IgD-negative memory B cell (primary cell): ENCODE measurements around the gene GOSR2. TPM values are rescaled to one million over a fixed set of nuclear protein-coding genes. Genes with fewer than 3 reads are reported as not detected.

ENCODE experiments used
- H3K27ac Mint-ChIP-seq, 3 donors: one replicate each; pipeline ENCODE4 v1.8.0; 2020 to 2022; ENCODE audit warnings: mild to moderate bottlenecking in 3 of 3, mixed read lengths in 3 of 3, moderate library complexity in 1 of 3
- H3K27me3 Mint-ChIP-seq: one replicate; pipeline ENCODE4 v1.8.0; 2021; ENCODE audit warnings: mixed read lengths
- H3K36me3 Mint-ChIP-seq: one replicate; pipeline ENCODE4 v1.8.0; 2020; ENCODE audit warnings: mild to moderate bottlenecking, mixed read lengths
- H3K4me1 Mint-ChIP-seq, 3 donors: one replicate each; pipeline ENCODE4 v1.8.0; 2020 to 2022; ENCODE audit warnings: mixed read lengths in 3 of 3, mild to moderate bottlenecking in 1 of 3
- H3K4me3 Mint-ChIP-seq, 4 donors: one replicate each; pipeline ENCODE4 v1.8.0; 2020 to 2022; ENCODE audit warnings: mild to moderate bottlenecking in 4 of 4, mixed read lengths in 4 of 4, moderate library complexity in 3 of 4
- H3K9me3 Mint-ChIP-seq, 3 donors: one replicate each; pipeline ENCODE4 v1.8.0; 2020 to 2021; ENCODE audit warnings: mixed read lengths in 3 of 3, mild to moderate bottlenecking in 1 of 3
- polyA plus RNA-seq: library from polyadenylated mRNA; unstranded; fragments of 300-500 nt; fragmentation: Illumina TruSeq; gene quantifications from one replicate; pipeline ENCODE4 v1.2.3, GENCODE V29; 2021

Gene GOSR2
- polyA plus RNA-seq, 1 donor from 2014 or later = 49.2 TPM

- H3K4me3 Mint-ChIP-seq = no peak overlapping the region
- H3K9me3 Mint-ChIP-seq = no peaks in the 10 kb centered on the region
- H3K36me3 Mint-ChIP-seq = no peaks in the 10 kb centered on the region
- H3K27ac Mint-ChIP-seq = no peak overlapping the region
- H3K27me3 Mint-ChIP-seq = peaks cover 20% of the 10 kb centered on the region
- H3K4me1 Mint-ChIP-seq = no peaks in the 10 kb centered on the region
Observed at GRCh38 chr17:46886310-46886663, 36.7 kb upstream of the GOSR2 start.

- Mint-ChIP-seq H3K4me3 (no peak overlapping the region), H3K27me3 (peaks cover 25% of the 10 kb centered on the region), H3K27ac (peak overlapping the region in 1 of 3 donors; percentile 19), H3K9me3 (peaks cover 0 to 2% (median 0%) of the 10 kb centered on the region in 3 donors), H3K36me3 (no peaks in the 10 kb centered on the region), H3K4me1 (no peaks in the 10 kb centered on the region)
Observed at GRCh38 chr17:46887717-46888116, 35.2 kb upstream of the GOSR2 start.

- Mint-ChIP-seq H3K9me3 (peaks cover 0 to 2% (median 0%) of the 10 kb centered on the region in 3 donors), H3K27ac (no peak overlapping the region), H3K36me3 (no peaks in the 10 kb centered on the region), H3K4me1 (no peaks in the 10 kb centered on the region), H3K27me3 (peaks cover 31% of the 10 kb centered on the region), H3K4me3 (no peak overlapping the region)
Observed at GRCh38 chr17:46888727-46889126, 34.2 kb upstream of the GOSR2 start.

GRCh38 chr17:46889519-46889918 is 33.4 kb upstream of the GOSR2 start:
- H3K36me3 Mint-ChIP-seq = no peaks in the 10 kb centered on the region
- H3K9me3 Mint-ChIP-seq = peaks cover 0 to 2% (median 0%) of the 10 kb centered on the region in 3 donors
- H3K27ac Mint-ChIP-seq = no peak overlapping the region
- no peak overlapping the region for H3K4me3 Mint-ChIP-seq
- no peaks in the 10 kb centered on the region for H3K4me1 Mint-ChIP-seq
- H3K27me3 Mint-ChIP-seq = peaks cover 32% of the 10 kb centered on the region

GRCh38 chr17:46889992-46890564 is 32.9 kb upstream of the GOSR2 start:
- H3K27ac Mint-ChIP-seq = peak overlapping the region in 1 of 3 donors; percentile 77
- peaks cover 31% of the 10 kb centered on the region for H3K27me3 Mint-ChIP-seq

GRCh38 chr17:46890638-46891037 is 32.3 kb upstream of the GOSR2 start:
- Mint-ChIP-seq H3K4me3 (no peak overlapping the region), H3K27ac (peak overlapping the region in 1 of 3 donors; percentile 77), H3K36me3 (peaks cover 1% of the 10 kb centered on the region), H3K9me3 (peaks cover 0 to 2% (median 0%) of the 10 kb centered on the region in 3 donors), H3K27me3 (peaks cover 28% of the 10 kb centered on the region), H3K4me1 (peaks cover 0 to 3% (median 0%) of the 10 kb centered on the region in 3 donors)

More at GRCh38 chr17:46889992-46890564, 32.9 kb upstream of the GOSR2 start:
- H3K4me1 Mint-ChIP-seq = no peaks in the 10 kb centered on the region
- H3K36me3 Mint-ChIP-seq = peaks cover under 1% of the 10 kb centered on the region
- H3K9me3 Mint-ChIP-seq = peaks cover 0 to 2% (median 0%) of the 10 kb centered on the region in 3 donors
- no peak overlapping the region for H3K4me3 Mint-ChIP-seq

- no peak overlapping the region for H3K4me3 Mint-ChIP-seq
- peaks cover 0 to 3% (median 0%) of the 10 kb centered on the region in 3 donors for H3K4me1 Mint-ChIP-seq
- H3K9me3 Mint-ChIP-seq = peaks cover 0 to 2% (median 0%) of the 10 kb centered on the region in 3 donors
- H3K27me3 Mint-ChIP-seq = peaks cover 25% of the 10 kb centered on the region
- no peak overlapping the region for H3K27ac Mint-ChIP-seq
- peaks cover 1% of the 10 kb centered on the region for H3K36me3 Mint-ChIP-seq
Observed at GRCh38 chr17:46892192-46892703, 30.7 kb upstream of the GOSR2 start.

- H3K4me1 Mint-ChIP-seq = peaks cover 0 to 3% (median 0%) of the 10 kb centered on the region in 3 donors
Observed at GRCh38 chr17:46894024-46894423, 28.9 kb upstream of the GOSR2 start.

GRCh38 chr17:46894476-46895151 is 28.3 kb upstream of the GOSR2 start:
- Mint-ChIP-seq H3K4me3 (no peak overlapping the region), H3K4me1 (peaks cover 0 to 3% (median 0%) of the 10 kb centered on the region in 3 donors), H3K36me3 (peaks cover 1% of the 10 kb centered on the region), H3K9me3 (peaks cover 0 to 9% (median 7%) of the 10 kb centered on the region in 3 donors), H3K27ac (no peak overlapping the region), H3K27me3 (peaks cover 23% of the 10 kb centered on the region)

More at GRCh38 chr17:46894024-46894423, 28.9 kb upstream of the GOSR2 start:
- Mint-ChIP-seq H3K27ac (no peak overlapping the region), H3K9me3 (peaks cover 0 to 7% (median 7%) of the 10 kb centered on the region in 3 donors), H3K4me3 (no peak overlapping the region), H3K27me3 (peaks cover 21% of the 10 kb centered on the region), H3K36me3 (peaks cover 1% of the 10 kb centered on the region)

GRCh38 chr17:46895171-46895570 is 27.8 kb upstream of the GOSR2 start:
- Mint-ChIP-seq H3K4me3 (no peak overlapping the region), H3K27me3 (peaks cover 23% of the 10 kb centered on the region), H3K9me3 (peaks cover 0 to 9% (median 7%) of the 10 kb centered on the region in 3 donors), H3K4me1 (peaks cover 0 to 3% (median 0%) of the 10 kb centered on the region in 3 donors), H3K36me3 (peaks cover 1% of the 10 kb centered on the region), H3K27ac (no peak overlapping the region)

GRCh38 chr17:46896991-46897390 is 26.0 kb upstream of the GOSR2 start:
- H3K36me3 Mint-ChIP-seq = peaks cover 1% of the 10 kb centered on the region
- peaks cover 0 to 3% (median 0%) of the 10 kb centered on the region in 3 donors for H3K4me1 Mint-ChIP-seq
- H3K9me3 Mint-ChIP-seq = peaks cover 0 to 9% (median 7%) of the 10 kb centered on the region in 3 donors
- H3K27me3 Mint-ChIP-seq = peaks cover 18% of the 10 kb centered on the region
- H3K27ac Mint-ChIP-seq = no peak overlapping the region
- H3K4me3 Mint-ChIP-seq = peak overlapping the region in 1 of 4 donors; percentile 20

GRCh38 chr17:46898364-46898763 is 24.6 kb upstream of the GOSR2 start:
- Mint-ChIP-seq H3K27me3 (peaks cover 9% of the 10 kb centered on the region), H3K27ac (no peak overlapping the region), H3K36me3 (peaks cover 1% of the 10 kb centered on the region), H3K4me3 (no peak overlapping the region), H3K9me3 (peaks cover 0 to 7% (median 7%) of the 10 kb centered on the region in 3 donors), H3K4me1 (peaks cover 0 to 3% (median 0%) of the 10 kb centered on the region in 3 donors)

GRCh38 chr17:46898860-46899259 is 24.1 kb upstream of the GOSR2 start:
- H3K27me3 Mint-ChIP-seq = peaks cover 4% of the 10 kb centered on the region
- no peak overlapping the region for H3K4me3 Mint-ChIP-seq
- H3K4me1 Mint-ChIP-seq = peaks cover 0 to 3% (median 0%) of the 10 kb centered on the region in 3 donors
- H3K27ac Mint-ChIP-seq = no peak overlapping the region
- peaks cover 0 to 7% (median 7%) of the 10 kb centered on the region in 3 donors for H3K9me3 Mint-ChIP-seq
- H3K36me3 Mint-ChIP-seq = peaks cover 1% of the 10 kb centered on the region

- H3K27ac Mint-ChIP-seq = no peak overlapping the region
- H3K4me1 Mint-ChIP-seq = peaks cover 0 to 2% (median 0%) of the 10 kb centered on the region in 3 donors
- H3K27me3 Mint-ChIP-seq = peaks cover 4% of the 10 kb centered on the region
- H3K4me3 Mint-ChIP-seq = no peak overlapping the region
- no peaks in the 10 kb centered on the region for H3K36me3 Mint-ChIP-seq
- peaks cover 0 to 7% (median 7%) of the 10 kb centered on the region in 3 donors for H3K9me3 Mint-ChIP-seq
Observed at GRCh38 chr17:46901291-46901690, 21.7 kb upstream of the GOSR2 start.
